GM18861 (cell line): ENCODE data around the gene PTH2.
"Not testable (repeated sequence)": the region's sequence is repeated elsewhere in the genome, so short reads cannot be mapped to it uniquely, and the experiment has no call there.

Source experiments
- ATAC-seq: cut with Tn5 transposase; IDR thresholded peaks from one replicate; pipeline ENCODE4 v1.9.1; 2021; ENCODE audit not compliant: unreplicated experiment

The PTH2 gene

GRCh38 chr19:49423071-49423984 is at the start of gene PTH2:
PTH2 (minus strand) TSS chr19:49423441; CDS start chr19:49423339, 102 bp downstream.
- ATAC-seq, result no peak

GRCh38 chr19:49472936-49473335 is 49.7 kb upstream of the PTH2 start:
- no peak for ATAC-seq

- no peak for ATAC-seq
Measured at GRCh38 chr19:49470615-49470978, 47.4 kb upstream of the PTH2 start.

GRCh38 chr19:49469828-49470614 is 46.8 kb upstream of the PTH2 start:
- ATAC-seq, result peak; percentile 40

- ATAC-seq, result peak; percentile 37
Measured at GRCh38 chr19:49468746-49469447, 45.7 kb upstream of the PTH2 start.

GRCh38 chr19:49468199-49468598 is 45.0 kb upstream of the PTH2 start:
- no peak for ATAC-seq

- no peak for ATAC-seq
Measured at GRCh38 chr19:49465371-49465770, 42.1 kb upstream of the PTH2 start.

GRCh38 chr19:49463960-49464740 is 40.9 kb upstream of the PTH2 start:
- ATAC-seq, result no peak

GRCh38 chr19:49462492-49462891 is 39.3 kb upstream of the PTH2 start:
- no peak for ATAC-seq

- no peak for ATAC-seq
Measured at GRCh38 chr19:49461656-49462055, 38.4 kb upstream of the PTH2 start.

GRCh38 chr19:49461130-49461529 is 37.9 kb upstream of the PTH2 start:
- not testable (repeated sequence) for ATAC-seq

GRCh38 chr19:49459388-49459787 is 36.1 kb upstream of the PTH2 start:
- ATAC-seq, result no peak

GRCh38 chr19:49458567-49458903 is 35.3 kb upstream of the PTH2 start:
- ATAC-seq, result no peak

- ATAC-seq, result no peak
Measured at GRCh38 chr19:49456326-49456725, 33.1 kb upstream of the PTH2 start.

GRCh38 chr19:49455773-49456172 is 32.5 kb upstream of the PTH2 start:
- no peak for ATAC-seq

- no peak for ATAC-seq
Measured at GRCh38 chr19:49453757-49454240, 30.6 kb upstream of the PTH2 start.

GRCh38 chr19:49453013-49453756 is 29.9 kb upstream of the PTH2 start, which contains the start of gene ALDH16A1:
ALDH16A1 (plus strand) TSS chr19:49453225; CDS start chr19:49453332, 107 bp downstream.
- peak; percentile 77 for ATAC-seq

- ATAC-seq, result peak; percentile 62
Measured at GRCh38 chr19:49451430-49452181, 28.4 kb upstream of the PTH2 start, which contains the start of gene PIH1D1. PIH1D1 (minus strand) TSS chr19:49451814; CDS start chr19:49451574, 240 bp downstream.

GRCh38 chr19:49450405-49450804 is 27.2 kb upstream of the PTH2 start:
- ATAC-seq, result no peak
